Kidney (tissue), 14 donors: ENCODE data around the gene CALD1. TPM values are rescaled to one million over a fixed set of nuclear protein-coding genes. Genes with fewer than 3 reads are reported as not detected.
A peak's percentile ranks its signal among the peaks of the same experiment; 100 is the strongest.

ENCODE experiments used
- DNase-seq, 5 donors: peaks; one replicate each; pipeline ENCODE4 v3.0.0-alpha.2; 2013 to 2020
- FAIRE-seq: peaks from 2 replicates; lab custom pipeline; 2012; peaks lifted over from hg19 to GRCh38; lab: Jason Lieb, UNC
- H3K27ac ChIP-seq, 2 donors: one replicate each; pipeline ENCODE4 v1.7.0; 2013; ENCODE audit warnings: low read depth in 2 of 2, low read length in 2 of 2, inconsistent platforms in 1 of 2
- H3K27me3 ChIP-seq: one replicate; pipeline ENCODE4 v1.7.1; 2013; ENCODE audit warnings: low read length, inconsistent platforms; ENCODE audit not compliant: control insufficient read depth, insufficient read depth
- H3K36me3 ChIP-seq, 3 donors: one replicate each; pipeline versions ENCODE4 v1.7.0 to v1.7.1; 2013; ENCODE audit warnings: low read length in 3 of 3, control low read depth in 1 of 3, inconsistent platforms in 1 of 3; ENCODE audit not compliant: insufficient read depth in 3 of 3, control insufficient read depth in 2 of 3
- H3K4me1 ChIP-seq, 3 donors: one replicate each; pipeline versions ENCODE4 v1.7.0 to v1.7.1; 2013; ENCODE audit warnings: low read length in 3 of 3, inconsistent platforms in 1 of 3, low read depth in 1 of 3; ENCODE audit not compliant: control insufficient read depth in 2 of 3, insufficient read depth in 2 of 3
- H3K4me3 ChIP-seq, 3 donors: one replicate each; pipeline versions ENCODE4 v1.7.0 to v1.8.1; 2013; ENCODE audit warnings: low read length in 3 of 3, control low read depth in 1 of 3, inconsistent platforms in 1 of 3
- H3K9ac ChIP-seq, 3 donors: one replicate each; pipeline versions ENCODE4 v1.7.0 to v1.7.1; 2013; ENCODE audit warnings: low read length in 3 of 3, control low read depth in 1 of 3, inconsistent platforms in 1 of 3
- H3K9me3 ChIP-seq, 3 donors: one replicate each; pipeline versions ENCODE4 v1.7.0 to v1.7.1; 2013; ENCODE audit warnings: low read length in 3 of 3, control low read depth in 1 of 3, inconsistent platforms in 1 of 3; ENCODE audit not compliant: control insufficient read depth in 2 of 3, insufficient read depth in 1 of 3
- CTCF ChIP-seq: IDR thresholded peaks from 3 replicates; pipeline ENCODE4 v1.5.1; 2012; ENCODE audit warnings: mild to moderate bottlenecking, moderate library complexity, borderline replicate concordance; ENCODE audit not compliant: insufficient read depth; ENCODE audit errors: extremely low read depth
- intact Hi-C: fragments of 100-400 bp; cut with DNase I; formaldehyde crosslinking; loops from one replicate; pipeline ENCODE4 v1.11.1; 2022
- polyA plus RNA-seq: library from polyadenylated mRNA; stranded (reverse); fragments of 350-450 nt; fragmentation: Illumina TruSeq; extraction: RNeasy Lipid Tissue Mini Kit (QIAGEN cat#74804); gene quantifications from one replicate; pipeline ENCODE4 v1.2.3, GENCODE V29; 2014; ENCODE audit warnings: low read depth, low replicate concordance; ENCODE audit not compliant: insufficient read depth
- total RNA-seq: library from RNA; stranded (reverse); fragmentation: NEBNext Ultra II Directional; extraction: Animal tissue kit (Norgen Biotek cat#: 25700); gene quantifications from one replicate; pipeline ENCODE4 v1.2.1, GENCODE V29; 2021
- donor health status: control.
- donor health status: control.
- donor health status: control.
- donor health status: control.
- donor health status: control.
- donor health status: DM: yes; HTN: yes; CAD: no.
- donor health status: Normal renal cell carcinoma (clear cell type).

The CALD1 gene
- total and polyA plus RNA-seq, 2 donors from 2014 or later, result 72.7 to 218 TPM

DNA sequence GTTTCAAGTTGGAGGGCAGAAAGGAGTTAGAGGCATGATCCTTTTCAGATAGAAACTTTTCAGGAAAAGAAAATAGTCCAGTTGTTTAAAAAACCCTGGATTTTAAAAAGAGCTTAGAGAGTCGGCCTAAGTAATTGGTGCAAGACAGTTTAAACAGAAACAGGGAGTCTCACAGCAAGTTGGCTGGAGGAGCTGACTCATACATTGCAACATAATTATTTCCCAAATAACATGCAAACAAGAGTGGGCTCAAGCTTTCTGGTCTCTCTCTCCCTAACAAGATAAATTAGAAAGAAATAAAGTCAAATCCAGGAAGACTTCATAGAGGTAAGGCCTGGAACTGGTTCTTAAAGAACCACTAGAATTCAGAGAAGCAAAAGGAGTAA is 106.5 kb downstream of the CALD1 start:
- FAIRE-seq, result no peak
- no peak overlapping the region for H3K27ac ChIP-seq
- intact Hi-C loops, result no loop called here

DNA sequence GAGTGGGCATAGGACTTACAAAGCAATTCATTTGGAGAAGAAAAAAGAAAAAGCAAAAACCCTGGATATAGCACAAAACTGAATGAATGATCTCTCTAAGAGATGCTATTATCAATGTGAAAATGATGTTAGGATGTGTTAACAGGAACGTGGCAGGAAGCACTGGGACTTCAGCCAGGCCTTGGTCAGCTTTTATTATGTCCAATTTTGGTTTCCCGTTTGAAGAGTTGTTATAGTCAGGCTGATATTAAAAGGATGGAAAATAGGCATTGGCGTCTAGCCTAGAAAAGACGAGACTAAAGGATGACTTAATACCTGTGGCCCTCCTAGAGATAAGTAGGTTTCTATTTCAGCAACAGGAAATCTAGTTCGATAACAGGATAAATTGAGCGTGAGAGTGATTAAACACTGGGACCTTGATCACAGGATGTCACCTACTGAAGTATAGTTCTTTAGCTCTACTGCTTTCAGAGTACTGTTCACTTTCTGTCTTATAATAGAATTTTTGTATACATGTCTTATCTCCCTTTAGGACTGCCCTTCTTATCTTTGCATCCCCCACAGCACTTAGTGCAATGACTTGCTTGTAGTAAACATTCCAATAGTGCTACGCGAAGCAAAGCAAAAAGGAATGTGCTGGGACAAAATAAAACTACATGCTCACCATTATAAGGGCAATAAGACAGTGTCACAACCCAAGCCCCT is 107.1 kb downstream of the CALD1 start:
- no peak overlapping the region for H3K4me3 ChIP-seq
- intact Hi-C loops, result no loop called here
- FAIRE-seq, result no peak

More for the DNA sequence above, 106.5 kb downstream of the CALD1 start:
- Histone ChIP-seq H3K36me3 (peaks cover 0 to 3% (median 2%) of the 10 kb centered on the region in 3 donors), H3K27me3 (no peaks in the 10 kb centered on the region), H3K4me3 (no peak overlapping the region), H3K9ac (no peak overlapping the region), H3K9me3 (no peaks in the 10 kb centered on the region), H3K4me1 (peaks cover 0 to 3% (median 3%) of the 10 kb centered on the region in 3 donors)
- no peak for TF ChIP-seq CTCF
- no peak for DNase-seq

DNA sequence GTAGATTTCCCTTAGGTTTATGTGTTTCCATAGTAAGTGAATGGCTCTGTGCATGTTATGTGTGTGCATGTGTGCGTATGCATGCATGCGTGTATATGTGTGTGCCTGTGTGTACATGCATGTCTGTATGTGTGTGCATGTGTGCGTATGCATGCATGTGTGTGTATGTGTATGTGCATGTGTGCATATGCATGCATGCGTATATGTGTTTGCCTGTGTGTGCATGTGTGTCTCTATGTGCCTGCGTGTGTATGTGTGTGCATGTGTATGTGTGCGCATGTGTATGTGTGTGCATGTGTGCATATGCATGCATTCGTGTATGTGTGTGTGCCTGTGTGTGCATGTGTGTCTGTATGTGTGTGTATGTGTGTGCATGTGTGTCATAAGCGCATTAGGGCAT is 108.1 kb downstream of the CALD1 start:
- DNase-seq (no peak), FAIRE-seq (no peak)
- no peak for TF ChIP-seq CTCF
- Histone ChIP-seq H3K9ac (no peak overlapping the region), H3K27ac (no peak overlapping the region), H3K36me3 (peaks cover 0 to 3% (median 2%) of the 10 kb centered on the region in 3 donors), H3K4me1 (peaks cover 0 to 4% (median 3%) of the 10 kb centered on the region in 3 donors), H3K4me3 (no peak overlapping the region), H3K27me3 (no peaks in the 10 kb centered on the region), H3K9me3 (no peaks in the 10 kb centered on the region)
- intact Hi-C loops, result no loop called here

More for the DNA sequence above, 107.1 kb downstream of the CALD1 start:
- Histone ChIP-seq H3K27ac (peak overlapping the region in 1 of 2 donors; percentile 26), H3K4me1 (peaks cover 0 to 4% (median 3%) of the 10 kb centered on the region in 3 donors), H3K36me3 (peaks cover 0 to 3% (median 2%) of the 10 kb centered on the region in 3 donors), H3K9ac (no peak overlapping the region), H3K9me3 (no peaks in the 10 kb centered on the region), H3K27me3 (no peaks in the 10 kb centered on the region)
- TF ChIP-seq CTCF, result no peak
- DNase-seq, result peak in 1 of 5 donors; percentile 36
